Neural progenitor cell (in vitro differentiated cells): ENCODE measurements around the gene FRMPD4. TPM values are rescaled to one million over a fixed set of nuclear protein-coding genes. Genes with fewer than 3 reads are reported as not detected.

Experiments used
- DNase-seq: peaks from one replicate; pipeline ENCODE4 v3.0.0-alpha.2; 2016; ENCODE audit warnings: low spot score
- H2AFZ ChIP-seq: fragments of 200-600 bp; sonication (generic); replicated peaks from 2 replicates; pipeline ENCODE4 v1.6.1; 2016; ENCODE audit warnings: antibody characterized with exemption
- H3F3A ChIP-seq: fragments of 200-600 bp; sonication (generic); 2 replicates; pipeline ENCODE4 v1.6.1; 2016; ENCODE audit warnings: antibody characterized with exemption, low read depth
- H3K27ac ChIP-seq: fragments of 200-600 bp; sonication (generic); 2 replicates; pipeline ENCODE4 v1.5.1; 2016; ENCODE audit warnings: mild to moderate bottlenecking
- H3K27me3 ChIP-seq: fragments of 200-600 bp; sonication (generic); 2 replicates; pipeline ENCODE4 v1.6.1; 2016; ENCODE audit warnings: mild to moderate bottlenecking, moderate library complexity
- H3K36me3 ChIP-seq: fragments of 200-600 bp; sonication (generic); 2 replicates; pipeline ENCODE4 v1.5.1; 2016
- H3K4me1 ChIP-seq: fragments of 200-600 bp; sonication (generic); 2 replicates; pipeline ENCODE4 v1.6.1; 2016; ENCODE audit warnings: mixed run types
- H3K4me2 ChIP-seq: fragments of 200-600 bp; sonication (generic); 2 replicates; pipeline ENCODE4 v1.6.1; 2016
- H3K4me3 ChIP-seq: fragments of 200-600 bp; sonication (generic); 2 replicates; pipeline ENCODE4 v1.5.1; 2016
- H3K79me2 ChIP-seq: fragments of 200-600 bp; sonication (generic); 2 replicates; pipeline ENCODE4 v1.6.1; 2016; ENCODE audit warnings: low read depth
- H3K9ac ChIP-seq: fragments of 200-600 bp; sonication (generic); 2 replicates; pipeline ENCODE4 v1.6.1; 2016
- H3K9me3 ChIP-seq: fragments of 200-600 bp; sonication (generic); 2 replicates; pipeline ENCODE4 v1.5.1; 2016; ENCODE audit warnings: low read depth
- H4K20me1 ChIP-seq: fragments of 200-600 bp; sonication (generic); 2 replicates; pipeline ENCODE4 v1.6.1; 2016; ENCODE audit warnings: low read depth
- H3K27ac Mint-ChIP-seq: 3 replicates; pipeline ENCODE4 v1.8.0; 2021; ENCODE audit warnings: mixed read lengths
- H3K27me3 Mint-ChIP-seq: 2 replicates; pipeline ENCODE4 v1.8.0; 2022; ENCODE audit warnings: low read depth, mild to moderate bottlenecking, inconsistent platforms, moderate library complexity, mixed read lengths; ENCODE audit not compliant: insufficient read depth
- H3K36me3 Mint-ChIP-seq: 3 replicates; pipeline ENCODE4 v1.8.0; 2021; ENCODE audit warnings: mixed read lengths
- H3K4me1 Mint-ChIP-seq: 3 replicates; pipeline ENCODE4 v1.8.0; 2021; ENCODE audit warnings: mixed read lengths
- H3K4me3 Mint-ChIP-seq: 3 replicates; pipeline ENCODE4 v1.8.0; 2021; ENCODE audit warnings: mild to moderate bottlenecking, moderate library complexity, mixed read lengths
- H3K9me3 Mint-ChIP-seq: 3 replicates; pipeline ENCODE4 v1.8.0; 2020; ENCODE audit warnings: mixed read lengths
- EZH2 ChIP-seq: fragments of 200-600 bp; sonication (generic); IDR thresholded peaks from 2 replicates; pipeline ENCODE4 v1.6.1; 2017; ENCODE audit warnings: antibody characterized with exemption, mild to moderate bottlenecking, moderate library complexity
- EZH2phosphoT487 ChIP-seq: fragments of 200-600 bp; sonication (generic); IDR thresholded peaks from 2 replicates; pipeline ENCODE4 v1.6.1; 2017; ENCODE audit warnings: antibody characterized with exemption
- total RNA-seq: library from RNA; depleted of rRNA; stranded (reverse); fragments of >200 nt; gene quantifications from 2 replicates; pipeline ENCODE4 v1.2.3, GENCODE V29; 2015; ENCODE audit warnings: low replicate concordance
- TF ChIP-seq, protein P1 (sequence below): fragments of 200-600 bp; sonication (generic); IDR thresholded peaks from 2 replicates; pipeline ENCODE4 v1.5.1; 2017; ENCODE audit warnings: antibody characterized with exemption, mild to moderate bottlenecking

The FRMPD4 gene
- total RNA-seq, 1 donor from 2014 or later, result not detected

DNA sequence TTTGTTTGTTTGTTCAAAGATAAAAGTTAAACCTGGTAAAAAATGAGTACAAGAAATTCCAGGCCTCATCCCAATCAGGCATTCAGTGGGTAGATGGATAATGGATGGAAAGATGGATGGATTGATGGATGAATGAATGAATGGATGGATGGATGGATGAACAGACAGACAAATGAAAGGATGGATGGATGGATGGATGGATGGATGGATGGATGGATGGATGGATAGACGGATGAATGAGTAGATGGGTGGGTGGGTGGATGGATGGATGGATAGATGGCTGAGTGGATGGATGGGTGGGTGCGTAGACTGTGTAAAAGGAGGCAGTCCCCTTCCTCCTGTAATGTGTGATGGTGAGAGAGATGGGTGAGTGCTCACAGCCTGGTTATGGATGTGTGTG, 206.7 kb downstream of the FRMPD4 start:
- H3K79me2 ChIP-seq, result no peaks in the 10 kb centered on the region
- H3K4me2 ChIP-seq, result no peak overlapping the region
- no peak overlapping the region for H3K27ac ChIP-seq
- Mint-ChIP-seq H3K4me3 (no peak overlapping the region), H3K27me3 (no peaks in the 10 kb centered on the region), H3K9me3 (no peaks in the 10 kb centered on the region), H3K27ac (no peak overlapping the region), H3K36me3 (no peaks in the 10 kb centered on the region), H3K4me1 (no peaks in the 10 kb centered on the region)
- H3K27me3 ChIP-seq, result no peaks in the 10 kb centered on the region
- H3K9ac ChIP-seq, result no peak overlapping the region
- DNase-seq, result no peak
- no peak overlapping the region for H2AFZ ChIP-seq
- H4K20me1 ChIP-seq, result no peaks in the 10 kb centered on the region
- no peak overlapping the region for H3K4me3 ChIP-seq
- TF ChIP-seq EZH2, result no peak
- TF ChIP-seq, protein P1, sequence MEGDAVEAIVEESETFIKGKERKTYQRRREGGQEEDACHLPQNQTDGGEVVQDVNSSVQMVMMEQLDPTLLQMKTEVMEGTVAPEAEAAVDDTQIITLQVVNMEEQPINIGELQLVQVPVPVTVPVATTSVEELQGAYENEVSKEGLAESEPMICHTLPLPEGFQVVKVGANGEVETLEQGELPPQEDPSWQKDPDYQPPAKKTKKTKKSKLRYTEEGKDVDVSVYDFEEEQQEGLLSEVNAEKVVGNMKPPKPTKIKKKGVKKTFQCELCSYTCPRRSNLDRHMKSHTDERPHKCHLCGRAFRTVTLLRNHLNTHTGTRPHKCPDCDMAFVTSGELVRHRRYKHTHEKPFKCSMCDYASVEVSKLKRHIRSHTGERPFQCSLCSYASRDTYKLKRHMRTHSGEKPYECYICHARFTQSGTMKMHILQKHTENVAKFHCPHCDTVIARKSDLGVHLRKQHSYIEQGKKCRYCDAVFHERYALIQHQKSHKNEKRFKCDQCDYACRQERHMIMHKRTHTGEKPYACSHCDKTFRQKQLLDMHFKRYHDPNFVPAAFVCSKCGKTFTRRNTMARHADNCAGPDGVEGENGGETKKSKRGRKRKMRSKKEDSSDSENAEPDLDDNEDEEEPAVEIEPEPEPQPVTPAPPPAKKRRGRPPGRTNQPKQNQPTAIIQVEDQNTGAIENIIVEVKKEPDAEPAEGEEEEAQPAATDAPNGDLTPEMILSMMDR, result no peak
- TF ChIP-seq EZH2phosphoT487, result no peak
- H3K9me3 ChIP-seq, result no peaks in the 10 kb centered on the region
- H3K36me3 ChIP-seq, result no peaks in the 10 kb centered on the region
- no peaks in the 10 kb centered on the region for H3K4me1 ChIP-seq
- H3F3A ChIP-seq, result no peaks in the 10 kb centered on the region

DNA sequence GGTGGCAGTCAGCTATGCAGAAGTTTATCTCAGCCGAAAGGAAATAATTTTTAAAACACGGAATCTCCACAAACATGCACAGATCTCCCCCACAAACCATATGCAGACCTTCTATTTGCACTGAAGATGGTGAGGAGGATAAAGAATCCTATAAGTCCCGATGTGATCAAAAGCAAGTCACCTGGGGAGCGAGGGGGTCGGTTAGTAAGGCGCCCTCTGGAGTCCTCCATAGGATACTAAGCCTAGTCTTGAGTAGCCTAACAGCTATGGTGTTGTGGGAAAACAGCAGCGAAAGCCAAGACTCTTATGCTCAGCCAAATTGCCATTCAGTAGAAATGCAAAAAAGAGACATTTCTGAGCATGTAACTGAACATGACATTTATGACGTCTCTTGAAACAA, 210.9 kb downstream of the FRMPD4 start:
- no peaks in the 10 kb centered on the region for H3K9me3 Mint-ChIP-seq
- no peak overlapping the region for H3K27ac ChIP-seq
- H3K36me3 Mint-ChIP-seq, result no peaks in the 10 kb centered on the region
- H3K9ac ChIP-seq, result no peak overlapping the region
- H3F3A ChIP-seq, result no peaks in the 10 kb centered on the region
- H3K4me3 Mint-ChIP-seq, result no peak overlapping the region
- no peaks in the 10 kb centered on the region for H3K9me3 ChIP-seq
- H3K4me2 ChIP-seq, result no peak overlapping the region
- no peaks in the 10 kb centered on the region for H3K36me3 ChIP-seq
- H3K4me1 Mint-ChIP-seq, result no peaks in the 10 kb centered on the region
- no peaks in the 10 kb centered on the region for H3K79me2 ChIP-seq
- no peak overlapping the region for H2AFZ ChIP-seq
- H3K4me1 ChIP-seq, result no peaks in the 10 kb centered on the region
- no peaks in the 10 kb centered on the region for H4K20me1 ChIP-seq
- no peak overlapping the region for H3K4me3 ChIP-seq
- TF ChIP-seq, protein P1, result peak; percentile 27
- TF ChIP-seq EZH2, result no peak
- no peaks in the 10 kb centered on the region for H3K27me3 Mint-ChIP-seq
- no peaks in the 10 kb centered on the region for H3K27me3 ChIP-seq
- no peak overlapping the region for H3K27ac Mint-ChIP-seq
- DNase-seq, result peak; percentile 5

DNA sequence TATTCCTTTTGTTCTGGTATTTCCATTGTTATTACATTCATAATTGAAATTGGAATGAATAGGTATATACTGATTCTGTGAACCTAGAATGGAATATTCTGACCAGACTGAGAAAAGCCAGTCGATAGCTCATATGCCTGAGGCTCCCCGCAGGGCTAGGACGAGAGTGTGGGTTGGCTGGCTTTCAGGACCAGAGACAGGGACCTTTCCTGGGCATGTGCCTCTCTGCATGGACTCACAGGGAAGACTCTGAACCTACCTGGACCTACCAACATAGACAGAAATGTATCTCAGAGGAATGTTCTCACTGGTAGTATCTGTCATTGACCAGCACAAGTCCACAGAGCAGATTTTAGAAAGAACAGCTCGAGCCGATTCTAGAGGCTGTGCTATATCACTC, 214.6 kb downstream of the FRMPD4 start:
- H3F3A ChIP-seq, result no peaks in the 10 kb centered on the region
- no peak overlapping the region for H3K4me2 ChIP-seq
- no peak overlapping the region for H3K4me3 Mint-ChIP-seq
- no peak overlapping the region for H3K9ac ChIP-seq
- no peaks in the 10 kb centered on the region for H3K27me3 ChIP-seq
- H3K9me3 Mint-ChIP-seq, result no peaks in the 10 kb centered on the region
- H3K27me3 Mint-ChIP-seq, result no peaks in the 10 kb centered on the region
- peaks cover 4% of the 10 kb centered on the region for H3K9me3 ChIP-seq
- TF ChIP-seq EZH2 (no peak), EZH2phosphoT487 (no peak)
- TF ChIP-seq, protein P1, result no peak
- no peak overlapping the region for H3K27ac Mint-ChIP-seq
- H3K36me3 Mint-ChIP-seq, result no peaks in the 10 kb centered on the region
- H3K4me3 ChIP-seq, result no peak overlapping the region
- H4K20me1 ChIP-seq, result no peaks in the 10 kb centered on the region
- H3K36me3 ChIP-seq, result no peaks in the 10 kb centered on the region
- no peaks in the 10 kb centered on the region for H3K79me2 ChIP-seq
- no peaks in the 10 kb centered on the region for H3K4me1 ChIP-seq
- H2AFZ ChIP-seq, result no peak overlapping the region
- no peak overlapping the region for H3K27ac ChIP-seq
- no peaks in the 10 kb centered on the region for H3K4me1 Mint-ChIP-seq
- DNase-seq, result no peak

- H3K4me3 ChIP-seq, result no peak overlapping the region
- no peaks in the 10 kb centered on the region for H3K36me3 Mint-ChIP-seq
- H3K4me1 ChIP-seq, result no peaks in the 10 kb centered on the region
- no peak overlapping the region for H3K27ac ChIP-seq
- H3F3A ChIP-seq, result no peaks in the 10 kb centered on the region
- H3K9me3 ChIP-seq, result peaks cover 4% of the 10 kb centered on the region
- H3K36me3 ChIP-seq, result no peaks in the 10 kb centered on the region
- H3K4me3 Mint-ChIP-seq, result no peak overlapping the region
- H3K27me3 Mint-ChIP-seq, result peaks cover under 1% of the 10 kb centered on the region
- H3K4me1 Mint-ChIP-seq, result no peaks in the 10 kb centered on the region
- DNase-seq, result no peak
- no peak overlapping the region for H2AFZ ChIP-seq
- no peak for TF ChIP-seq EZH2phosphoT487
- TF ChIP-seq, protein P1, result no peak
- no peak for TF ChIP-seq EZH2
- H3K79me2 ChIP-seq, result no peaks in the 10 kb centered on the region
- H3K4me2 ChIP-seq, result no peak overlapping the region
- no peak overlapping the region for H3K27ac Mint-ChIP-seq
- H4K20me1 ChIP-seq, result no peaks in the 10 kb centered on the region
- no peak overlapping the region for H3K9ac ChIP-seq
- H3K27me3 ChIP-seq, result no peaks in the 10 kb centered on the region
- no peaks in the 10 kb centered on the region for H3K9me3 Mint-ChIP-seq
These were observed 222.1 kb downstream of the FRMPD4 start for GRCh38 chrX:12360383-12360782.
